Gastrocnemius medialis (tissue), 4 donors: ENCODE data around the gene MFAP2.

Experiments
- POLR2A ChIP-seq, 2 donors: fragments of 450-650 bp; IDR thresholded peaks; one replicate each; pipeline ENCODE4 v1.6.1; 2017; ENCODE audit warnings: antibody characterized with exemption in 2 of 2, mild to moderate bottlenecking in 2 of 2, moderate library complexity in 2 of 2
- TF ChIP-seq, protein P1 (sequence below), 5 experiments: fragments of 450-650 bp in 3 of 5; fragments of 200-600 bp in 2 of 5; sonication (generic) in 2 of 5; IDR thresholded peaks in 4 of 5; conservative IDR thresholded peaks in 1 of 5; 1 replicate in 4 of 5; 2 replicates in 1 of 5; pipeline ENCODE4 v1.5.1; 2016 to 2019; ENCODE audit warnings: antibody characterized with exemption in 5 of 5, mild to moderate bottlenecking in 3 of 5, moderate library complexity in 3 of 5

DNA sequence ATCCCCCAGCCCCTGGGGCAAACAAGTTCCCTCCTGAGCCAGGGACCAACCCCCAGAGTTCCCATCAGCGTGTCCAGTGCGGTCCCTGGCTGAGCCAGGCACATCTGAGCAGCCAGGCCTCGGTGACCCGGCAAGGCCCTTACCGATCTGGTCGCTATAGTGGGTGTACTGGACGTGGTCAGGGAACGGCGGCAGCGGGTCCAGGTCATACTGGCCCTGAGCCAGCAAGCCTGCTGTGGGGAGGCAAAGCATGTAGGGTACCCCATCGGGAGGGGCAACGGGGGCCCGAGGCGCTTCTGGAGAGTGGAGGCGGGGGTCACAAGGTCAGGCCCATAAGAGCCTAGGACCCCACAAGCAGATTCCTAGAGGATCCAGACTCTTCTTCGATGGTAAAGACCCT lies 3.5 kb downstream of the MFAP2 start:
- TF ChIP-seq, protein P1, sequence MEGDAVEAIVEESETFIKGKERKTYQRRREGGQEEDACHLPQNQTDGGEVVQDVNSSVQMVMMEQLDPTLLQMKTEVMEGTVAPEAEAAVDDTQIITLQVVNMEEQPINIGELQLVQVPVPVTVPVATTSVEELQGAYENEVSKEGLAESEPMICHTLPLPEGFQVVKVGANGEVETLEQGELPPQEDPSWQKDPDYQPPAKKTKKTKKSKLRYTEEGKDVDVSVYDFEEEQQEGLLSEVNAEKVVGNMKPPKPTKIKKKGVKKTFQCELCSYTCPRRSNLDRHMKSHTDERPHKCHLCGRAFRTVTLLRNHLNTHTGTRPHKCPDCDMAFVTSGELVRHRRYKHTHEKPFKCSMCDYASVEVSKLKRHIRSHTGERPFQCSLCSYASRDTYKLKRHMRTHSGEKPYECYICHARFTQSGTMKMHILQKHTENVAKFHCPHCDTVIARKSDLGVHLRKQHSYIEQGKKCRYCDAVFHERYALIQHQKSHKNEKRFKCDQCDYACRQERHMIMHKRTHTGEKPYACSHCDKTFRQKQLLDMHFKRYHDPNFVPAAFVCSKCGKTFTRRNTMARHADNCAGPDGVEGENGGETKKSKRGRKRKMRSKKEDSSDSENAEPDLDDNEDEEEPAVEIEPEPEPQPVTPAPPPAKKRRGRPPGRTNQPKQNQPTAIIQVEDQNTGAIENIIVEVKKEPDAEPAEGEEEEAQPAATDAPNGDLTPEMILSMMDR (IDR thresholded peaks at IDR 0.05 in 4 of 5, conservative IDR thresholded peaks at IDR 0.05 in 1 of 5): no peak
- TF ChIP-seq POLR2A (IDR thresholded peaks at IDR 0.05): no peak
